Fibroblast of pulmonary artery (primary cell): ENCODE results near the gene ZNF827.

Experiments used
- DNase-seq: peaks from one replicate; pipeline ENCODE4 v3.0.0-alpha.2; 2010; ENCODE audit warnings: low read depth
- H3K4me3 ChIP-seq: replicated peaks from 2 replicates; pipeline ENCODE4 v1.5.1; 2011; ENCODE audit warnings: low read depth, mild to moderate bottlenecking, control low read depth, low read length, moderate library complexity
- CTCF ChIP-seq: IDR thresholded peaks from 2 replicates; pipeline ENCODE4 v1.5.1; 2011; ENCODE audit warnings: mild to moderate bottlenecking, control low read depth, low read length, inconsistent platforms; ENCODE audit errors: missing control alignments

Gene ZNF827

GRCh38 chr4:145792429-145792828, 146.2 kb downstream of the ZNF827 start:
- no peak for DNase-seq
- no peak overlapping the region for H3K4me3 ChIP-seq
- TF ChIP-seq CTCF = no peak

GRCh38 chr4:145791988-145792387, 146.6 kb downstream of the ZNF827 start:
- no peak for DNase-seq
- no peak for TF ChIP-seq CTCF
- no peak overlapping the region for H3K4me3 ChIP-seq

- no peak for TF ChIP-seq CTCF
- H3K4me3 ChIP-seq = no peak overlapping the region
- DNase-seq = no peak
Observed at GRCh38 chr4:145788755-145789154, 149.9 kb downstream of the ZNF827 start.

GRCh38 chr4:145786830-145787229, 151.8 kb downstream of the ZNF827 start:
- H3K4me3 ChIP-seq = no peak overlapping the region
- no peak for TF ChIP-seq CTCF
- no peak for DNase-seq

- no peak for TF ChIP-seq CTCF
Observed at GRCh38 chr4:145786261-145786660, 152.4 kb downstream of the ZNF827 start.

GRCh38 chr4:145785391-145786008, 153.1 kb downstream of the ZNF827 start:
- TF ChIP-seq CTCF = no peak
- peak; percentile 42 for DNase-seq
- H3K4me3 ChIP-seq = no peak overlapping the region

More at GRCh38 chr4:145786261-145786660, 152.4 kb downstream of the ZNF827 start:
- no peak overlapping the region for H3K4me3 ChIP-seq
- DNase-seq = no peak

GRCh38 chr4:145784036-145784435, 154.6 kb downstream of the ZNF827 start:
- no peak for TF ChIP-seq CTCF
- DNase-seq = no peak
- no peak overlapping the region for H3K4me3 ChIP-seq
